Chondrocyte (in vitro differentiated cells): ENCODE data around the gene UBA6. TPM values are rescaled to one million over a fixed set of nuclear protein-coding genes. Genes with fewer than 3 reads are reported as not detected.

Experiments
- DNase-seq: peaks from one replicate; pipeline ENCODE4 v3.0.0; 2021; ENCODE audit warnings: mixed read lengths, low spot score
- H3K27ac Mint-ChIP-seq: one replicate; pipeline ENCODE4 v1.8.0; 2021; ENCODE audit warnings: mild to moderate bottlenecking, moderate library complexity, mixed read lengths; ENCODE audit not compliant: unreplicated experiment
- H3K27me3 Mint-ChIP-seq: 2 replicates; pipeline ENCODE4 v1.8.0; 2021; ENCODE audit warnings: low read depth, mixed read lengths
- H3K36me3 Mint-ChIP-seq: 2 replicates; pipeline ENCODE4 v1.8.0; 2021; ENCODE audit warnings: low read depth, mixed read lengths
- H3K4me1 Mint-ChIP-seq: 2 replicates; pipeline ENCODE4 v1.8.0; 2021; ENCODE audit warnings: low read depth, mild to moderate bottlenecking, mixed read lengths
- H3K4me3 Mint-ChIP-seq: one replicate; pipeline ENCODE4 v1.8.0; 2021; ENCODE audit warnings: mild to moderate bottlenecking, moderate library complexity, mixed read lengths; ENCODE audit not compliant: unreplicated experiment
- H3K9me3 Mint-ChIP-seq: 2 replicates; pipeline ENCODE4 v1.8.0; 2021; ENCODE audit warnings: low read depth, mixed read lengths
- CTCF ChIP-seq: fragments of 200-600 bp; sonication (generic); IDR thresholded peaks from 2 replicates; pipeline ENCODE4 v1.5.0; 2021; ENCODE audit warnings: antibody characterized with exemption, mild to moderate bottlenecking, moderate library complexity
- total RNA-seq: library from RNA; stranded (reverse); gene quantifications from 3 replicates; pipeline ENCODE4 v1.2.1, GENCODE V29; 2021

The UBA6 gene
- total RNA-seq, 1 donor from 2014 or later, result 61.7 TPM

GRCh38 chr4:67674098-67674497 is 26.9 kb downstream of the UBA6 start:
- no peak for DNase-seq
- Mint-ChIP-seq H3K4me1 (no peaks in the 10 kb centered on the region), H3K9me3 (no peaks in the 10 kb centered on the region), H3K4me3 (no peak overlapping the region), H3K27ac (no peak overlapping the region), H3K27me3 (no peaks in the 10 kb centered on the region), H3K36me3 (peaks cover 39% of the 10 kb centered on the region)
- TF ChIP-seq CTCF, result peak; percentile 18

GRCh38 chr4:67668315-67668714 is 32.6 kb downstream of the UBA6 start:
- no peaks in the 10 kb centered on the region for H3K4me1 Mint-ChIP-seq
- no peak for DNase-seq
- H3K27me3 Mint-ChIP-seq, result no peaks in the 10 kb centered on the region
- no peak overlapping the region for H3K4me3 Mint-ChIP-seq
- H3K27ac Mint-ChIP-seq, result no peak overlapping the region
- no peak for TF ChIP-seq CTCF
- H3K36me3 Mint-ChIP-seq, result peaks cover 22% of the 10 kb centered on the region
- no peaks in the 10 kb centered on the region for H3K9me3 Mint-ChIP-seq

- Mint-ChIP-seq H3K4me3 (no peak overlapping the region), H3K27ac (no peak overlapping the region), H3K36me3 (peaks cover 49% of the 10 kb centered on the region), H3K4me1 (no peaks in the 10 kb centered on the region), H3K27me3 (no peaks in the 10 kb centered on the region), H3K9me3 (peaks cover 13% of the 10 kb centered on the region)
- no peak for DNase-seq
- no peak for TF ChIP-seq CTCF
These were observed 40.5 kb downstream of the UBA6 start for GRCh38 chr4:67660418-67660817.

GRCh38 chr4:67659065-67659464 is 41.9 kb downstream of the UBA6 start:
- Mint-ChIP-seq H3K9me3 (peaks cover 22% of the 10 kb centered on the region), H3K27me3 (no peaks in the 10 kb centered on the region), H3K4me3 (no peak overlapping the region), H3K4me1 (no peaks in the 10 kb centered on the region), H3K36me3 (peaks cover 59% of the 10 kb centered on the region), H3K27ac (no peak overlapping the region)
- no peak for DNase-seq
- TF ChIP-seq CTCF, result no peak

- Mint-ChIP-seq H3K27me3 (no peaks in the 10 kb centered on the region), H3K36me3 (peaks cover 63% of the 10 kb centered on the region), H3K4me1 (no peaks in the 10 kb centered on the region), H3K9me3 (peaks cover 26% of the 10 kb centered on the region), H3K4me3 (no peak overlapping the region), H3K27ac (no peak overlapping the region)
- no peak for DNase-seq
- TF ChIP-seq CTCF, result no peak
These were observed 42.7 kb downstream of the UBA6 start for GRCh38 chr4:67658302-67658701.
